ENCODE results near the gene IL18RAP.

The IL18RAP gene

GRCh38 chr2:102422910-102423309 lies at the start of gene IL18RAP:
TSS of gene IL18RAP (plus strand) at chr2:102423160. CDS start at chr2:102423278, 118 bp downstream.
- ATAC-seq, result no peak
- TF ChIP-seq, protein P1, sequence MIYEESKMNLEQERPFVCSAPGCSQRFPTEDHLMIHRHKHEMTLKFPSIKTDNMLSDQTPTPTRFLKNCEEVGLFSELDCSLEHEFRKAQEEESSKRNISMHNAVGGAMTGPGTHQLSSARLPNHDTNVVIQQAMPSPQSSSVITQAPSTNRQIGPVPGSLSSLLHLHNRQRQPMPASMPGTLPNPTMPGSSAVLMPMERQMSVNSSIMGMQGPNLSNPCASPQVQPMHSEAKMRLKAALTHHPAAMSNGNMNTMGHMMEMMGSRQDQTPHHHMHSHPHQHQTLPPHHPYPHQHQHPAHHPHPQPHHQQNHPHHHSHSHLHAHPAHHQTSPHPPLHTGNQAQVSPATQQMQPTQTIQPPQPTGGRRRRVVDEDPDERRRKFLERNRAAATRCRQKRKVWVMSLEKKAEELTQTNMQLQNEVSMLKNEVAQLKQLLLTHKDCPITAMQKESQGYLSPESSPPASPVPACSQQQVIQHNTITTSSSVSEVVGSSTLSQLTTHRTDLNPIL (CRISPR knock-in tag; IDR thresholded peaks at IDR 0.05; ENCODE audit: low read depth), result no peak
- TF ChIP-seq PPARA (CRISPR knock-in tag; IDR thresholded peaks at IDR 0.05; ENCODE audit: borderline replicate concordance) (no peak), BACH2 (CRISPR knock-in tag; IDR thresholded peaks at IDR 0.05; ENCODE audit: borderline replicate concordance) (no peak), ZFP3 (CRISPR knock-in tag; IDR thresholded peaks at IDR 0.05) (no peak), RARB (CRISPR knock-in tag; IDR thresholded peaks at IDR 0.05) (no peak), POU6F1 (CRISPR knock-in tag; IDR thresholded peaks at IDR 0.05; ENCODE audit: borderline replicate concordance, low read depth) (no peak), ESRRG (CRISPR knock-in tag; IDR thresholded peaks at IDR 0.05) (no peak), TCF4 (CRISPR knock-in tag; IDR thresholded peaks at IDR 0.05; ENCODE audit: borderline replicate concordance) (no peak), ZC3H10 (CRISPR knock-in tag; IDR thresholded peaks at IDR 0.05) (no peak), ZNF565 (CRISPR knock-in tag; conservative IDR thresholded peaks at IDR 0.05; ENCODE audit: low read depth) (no peak), TOX (CRISPR knock-in tag; IDR thresholded peaks at IDR 0.05; ENCODE audit: borderline replicate concordance) (no peak), ZFP30 (CRISPR knock-in tag; IDR thresholded peaks at IDR 0.05) (no peak), CSRNP3 (CRISPR knock-in tag; IDR thresholded peaks at IDR 0.05) (no peak), PATZ1 (CRISPR knock-in tag; IDR thresholded peaks at IDR 0.05; ENCODE audit: borderline replicate concordance) (no peak), ISL1 (CRISPR knock-in tag; IDR thresholded peaks at IDR 0.05) (no peak), ARNTL (CRISPR knock-in tag; IDR thresholded peaks at IDR 0.05; ENCODE audit: borderline replicate concordance, low read depth) (no peak), GLIS3 (CRISPR knock-in tag; IDR thresholded peaks at IDR 0.05) (no peak), OSR1 (CRISPR knock-in tag; IDR thresholded peaks at IDR 0.05) (no peak)

GRCh38 chr2:102376052-102376591 lies 46.8 kb upstream of the IL18RAP start:
- no peak for TF ChIP-seq ZC3H10 (CRISPR knock-in tag; IDR thresholded peaks at IDR 0.05)
- TF ChIP-seq ZFP30 (CRISPR knock-in tag; IDR thresholded peaks at IDR 0.05), result no peak
- no peak for TF ChIP-seq ZNF565 (CRISPR knock-in tag; conservative IDR thresholded peaks at IDR 0.05; ENCODE audit: low read depth)
- TF ChIP-seq OSR1 (CRISPR knock-in tag; IDR thresholded peaks at IDR 0.05), result no peak
- no peak for TF ChIP-seq CSRNP3 (CRISPR knock-in tag; IDR thresholded peaks at IDR 0.05)
- no peak for TF ChIP-seq PATZ1 (CRISPR knock-in tag; IDR thresholded peaks at IDR 0.05; ENCODE audit: borderline replicate concordance)
- no peak for TF ChIP-seq ZFP3 (CRISPR knock-in tag; IDR thresholded peaks at IDR 0.05)
- no peak for TF ChIP-seq RARB (CRISPR knock-in tag; IDR thresholded peaks at IDR 0.05)
- TF ChIP-seq PPARA (CRISPR knock-in tag; IDR thresholded peaks at IDR 0.05; ENCODE audit: borderline replicate concordance), result no peak
- TF ChIP-seq ZNF8 (CRISPR knock-in tag; IDR thresholded peaks at IDR 0.05), result no peak
- TF ChIP-seq, protein P1 (CRISPR knock-in tag; IDR thresholded peaks at IDR 0.05; ENCODE audit: low read depth), result no peak
- no peak for TF ChIP-seq BACH2 (CRISPR knock-in tag; IDR thresholded peaks at IDR 0.05; ENCODE audit: borderline replicate concordance)
- TF ChIP-seq ESRRG (CRISPR knock-in tag; IDR thresholded peaks at IDR 0.05), result no peak
- no peak for TF ChIP-seq ISL1 (CRISPR knock-in tag; IDR thresholded peaks at IDR 0.05)
- no peak for ATAC-seq

All from SK-N-SH treated with all-trans-retinoic acid at 6 μM for 48 hours (cell line).